SIG-M5 treated with dmso at 0.1 percent for 504 hours (cell line): ENCODE data around the gene SLC35F1.

Source experiments
- DNase-seq: peaks from one replicate; lab custom pipeline; 2025; ENCODE audit not compliant: unreplicated experiment; lab: John Stamatoyannopoulos, UW

The SLC35F1 gene

DNA sequence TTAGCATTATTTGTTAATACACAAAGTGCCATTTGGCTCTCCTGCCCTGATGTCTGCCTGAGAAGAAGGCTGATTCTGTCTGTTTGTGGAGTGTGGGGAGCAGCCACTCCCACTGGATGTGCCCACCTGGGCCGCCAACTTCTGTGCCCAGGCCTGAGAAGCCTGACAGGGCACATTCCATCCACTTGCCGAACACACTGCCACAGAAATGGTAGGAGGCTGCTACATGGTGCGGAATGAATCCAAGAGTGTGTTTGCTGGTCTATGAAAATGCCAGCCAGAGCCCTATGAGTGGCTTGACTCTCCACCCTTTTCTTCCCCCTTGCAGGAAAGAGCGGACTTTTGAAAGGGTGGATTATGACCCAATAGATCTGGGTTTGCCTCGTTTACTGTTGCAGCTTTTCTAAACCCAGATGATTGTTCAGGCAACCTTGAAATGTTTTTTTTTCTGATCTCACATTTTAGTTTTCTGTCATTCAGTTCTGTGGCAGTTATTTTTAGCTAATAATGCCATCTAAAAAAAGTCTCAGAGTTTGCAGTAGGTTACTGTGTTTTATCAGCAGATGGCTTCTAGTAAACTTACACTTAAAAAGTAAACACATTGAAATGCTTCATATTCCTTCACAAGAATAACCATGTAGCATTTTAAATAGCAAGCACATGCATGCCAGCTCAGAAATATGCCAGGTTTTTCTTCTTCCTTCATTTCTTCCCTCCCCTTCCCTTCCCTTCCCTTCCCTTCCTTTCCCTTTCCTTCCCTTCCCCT lies 196.5 kb downstream of the SLC35F1 start:
- no peak for DNase-seq

GRCh38 chr6:118122161-118122725 lies 215.2 kb downstream of the SLC35F1 start:
- no peak for DNase-seq

DNA sequence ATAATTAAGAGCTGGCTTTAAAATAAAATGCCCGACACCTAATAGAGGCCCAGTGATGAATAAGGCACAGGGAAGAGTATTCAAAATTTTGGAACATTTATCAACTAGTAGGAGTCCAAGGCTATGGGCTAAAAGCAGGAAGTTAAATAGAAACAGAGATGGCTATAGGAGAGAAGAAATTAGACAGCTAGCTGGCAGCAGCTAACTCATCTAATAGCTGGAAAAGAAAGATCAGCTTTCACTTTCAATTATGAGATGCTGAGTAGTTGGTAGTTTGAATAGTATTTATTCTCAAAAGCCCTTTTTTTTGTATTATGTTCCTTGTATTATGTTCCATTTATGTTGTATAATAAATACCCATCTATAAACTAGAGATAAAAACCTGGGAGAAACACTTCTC lies 215.7 kb downstream of the SLC35F1 start:
- DNase-seq, result no peak

GRCh38 chr6:118123503-118124037 lies 216.5 kb downstream of the SLC35F1 start:
- no peak for DNase-seq

DNA sequence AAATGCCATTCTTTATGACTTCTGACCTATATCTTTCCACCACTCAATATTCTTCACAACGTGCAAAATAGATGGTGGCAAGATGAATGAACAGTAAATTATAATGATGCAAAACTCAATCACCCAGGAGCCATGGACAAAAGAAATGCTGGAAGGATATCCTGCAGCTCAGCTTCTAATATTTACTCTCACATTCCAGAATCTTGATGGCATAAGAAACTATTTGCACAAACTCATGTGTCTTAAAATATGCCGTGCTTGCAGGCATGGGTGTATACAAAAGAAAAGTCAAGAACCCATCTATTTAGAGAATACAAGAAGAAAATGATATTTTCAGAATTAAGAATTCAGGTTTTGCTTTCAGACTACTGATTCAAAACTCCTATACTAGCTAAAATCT lies 217.8 kb downstream of the SLC35F1 start:
- DNase-seq, result no peak

GRCh38 chr6:118128755-118129154 lies 221.7 kb downstream of the SLC35F1 start:
- no peak for DNase-seq

DNA sequence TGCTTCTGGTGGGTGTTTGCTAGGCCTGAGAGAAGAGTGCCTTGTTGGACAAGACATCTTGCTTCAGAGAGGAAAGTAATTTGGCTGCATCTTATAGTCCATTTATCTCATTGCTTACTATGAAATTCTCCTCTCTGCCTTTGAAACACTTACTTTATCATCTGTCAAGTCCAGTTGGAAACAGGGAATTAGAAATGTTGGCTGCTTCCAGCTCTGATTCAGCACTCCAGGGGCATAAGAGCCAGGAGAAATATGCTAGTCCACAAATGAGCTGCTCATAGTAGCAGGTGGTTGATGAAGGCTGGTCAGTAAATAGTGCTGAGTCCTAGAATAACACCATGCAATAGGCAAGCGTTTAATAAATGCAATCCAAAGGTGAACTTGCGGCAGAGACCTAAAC lies 227.1 kb downstream of the SLC35F1 start:
- no peak for DNase-seq

- no peak for DNase-seq
Measured at GRCh38 chr6:118134736-118135135, 227.7 kb downstream of the SLC35F1 start.

DNA sequence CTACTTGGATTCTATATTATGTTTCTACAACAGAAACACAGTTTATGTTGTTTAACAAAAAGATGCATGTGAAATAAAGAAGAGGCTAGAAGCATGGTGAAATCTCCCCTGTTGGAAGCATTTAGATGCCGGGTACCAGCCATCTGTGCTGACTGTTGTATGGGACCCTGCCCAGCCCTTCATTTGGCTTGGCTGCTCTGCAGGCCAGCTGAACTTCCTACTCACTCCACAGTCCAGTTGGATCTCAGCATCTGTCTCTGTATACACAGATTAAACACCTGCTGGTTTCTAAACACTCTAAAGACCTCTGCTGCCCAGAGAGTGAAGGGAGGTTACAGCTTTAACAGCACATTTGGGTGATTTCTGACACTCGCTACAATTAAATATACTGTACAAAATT lies 228.3 kb downstream of the SLC35F1 start:
- DNase-seq, result no peak

- no peak for DNase-seq
Measured at GRCh38 chr6:118141211-118141610, 234.1 kb downstream of the SLC35F1 start.

- DNase-seq, result no peak
Measured at GRCh38 chr6:118146584-118146983, 239.5 kb downstream of the SLC35F1 start.

- DNase-seq, result no peak
Measured at GRCh38 chr6:118147511-118147910, 240.4 kb downstream of the SLC35F1 start.

DNA sequence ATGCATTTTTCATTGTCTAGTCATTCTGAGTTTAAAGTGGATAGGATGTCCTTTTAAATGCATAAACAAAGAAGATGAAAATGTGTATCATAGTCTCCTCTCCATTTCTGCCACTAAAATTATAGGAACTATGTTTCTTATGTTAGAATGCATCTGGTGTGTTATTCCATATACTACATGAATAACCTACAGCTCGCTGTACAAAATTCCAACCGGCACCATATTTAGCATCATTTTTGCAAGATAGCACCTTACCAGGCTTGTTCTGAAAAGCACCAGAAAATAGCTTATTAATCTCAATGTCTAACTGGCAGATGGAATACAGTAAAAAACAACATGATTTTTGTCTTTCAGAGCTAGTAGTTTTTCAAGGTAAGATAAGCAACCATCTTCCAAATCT lies 241.5 kb downstream of the SLC35F1 start:
- DNase-seq, result no peak

DNA sequence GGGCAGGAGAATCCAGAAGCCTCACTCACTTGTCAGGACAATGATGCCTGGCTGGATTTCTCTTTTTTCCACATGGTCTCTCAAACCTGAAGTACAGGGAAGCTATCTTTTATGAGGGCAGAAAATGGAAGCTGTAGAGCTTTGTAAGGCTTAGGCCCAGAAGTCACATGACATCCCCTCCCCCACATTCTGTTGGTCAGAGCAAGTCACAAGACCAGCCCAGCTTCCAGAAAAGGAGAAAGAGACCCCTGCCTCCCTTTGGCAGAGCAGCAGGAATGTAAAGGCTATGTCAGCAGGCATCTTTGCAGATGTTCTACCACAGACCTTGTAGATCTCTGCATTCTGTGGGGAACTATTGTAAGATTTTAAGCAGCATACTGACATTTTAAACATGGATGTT lies 245.5 kb downstream of the SLC35F1 start:
- DNase-seq, result no peak

DNA sequence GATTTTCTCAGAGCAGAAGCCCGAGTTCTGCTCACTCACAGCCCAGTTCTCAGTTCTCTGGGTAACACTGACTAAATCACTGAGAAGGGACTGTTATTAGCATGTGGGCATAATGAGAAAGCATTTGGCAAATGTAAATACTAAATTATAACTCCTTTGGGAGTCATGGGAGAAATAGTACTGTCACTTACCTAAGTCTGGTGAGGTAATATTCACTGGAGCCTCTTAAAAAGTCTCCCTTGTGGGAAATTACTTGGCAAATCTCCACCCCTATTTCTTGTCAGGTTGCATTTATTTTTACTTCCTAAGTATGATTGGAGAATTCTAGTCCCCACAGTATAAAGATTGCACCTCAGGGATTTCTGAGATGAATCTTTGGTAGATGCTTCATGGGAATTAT lies 254.3 kb downstream of the SLC35F1 start:
- DNase-seq, result no peak

DNA sequence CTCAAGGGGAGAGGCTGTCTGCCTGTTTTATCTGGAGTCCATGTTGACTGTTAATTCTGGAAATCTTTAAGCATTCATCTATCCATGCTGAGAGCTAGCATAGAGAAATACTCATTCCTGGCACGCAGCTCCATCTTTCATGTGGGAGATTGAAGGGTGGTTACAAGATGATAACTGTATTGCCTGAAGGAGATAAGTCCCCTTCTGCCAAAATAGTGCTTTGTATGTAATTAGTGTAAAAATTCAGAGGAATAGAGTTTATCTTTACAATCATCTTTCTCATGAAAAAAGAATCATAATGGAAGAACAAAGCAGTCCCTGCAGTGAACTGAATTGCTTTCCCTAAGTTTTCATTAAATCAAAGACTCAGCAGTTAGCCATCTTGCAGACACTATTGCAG lies 256.5 kb downstream of the SLC35F1 start:
- DNase-seq, result no peak

DNA sequence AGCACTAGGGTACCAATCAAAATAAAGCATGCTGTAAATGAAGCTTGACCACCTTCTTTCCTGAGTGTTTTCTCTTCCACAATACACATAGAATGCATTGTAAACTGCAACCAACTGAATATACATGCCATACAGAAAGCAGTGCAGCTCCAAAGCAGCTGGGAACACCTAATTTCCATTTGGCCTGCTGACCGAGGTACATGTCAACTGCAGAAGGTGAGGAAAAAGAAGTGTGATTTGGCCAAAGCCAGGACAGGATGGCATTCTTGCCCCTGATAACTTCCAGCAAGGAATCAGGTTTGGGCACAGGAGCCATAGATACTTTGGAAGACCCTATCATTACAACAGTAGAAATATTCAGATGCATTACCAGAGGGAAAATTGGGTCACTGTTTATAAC lies 258.4 kb downstream of the SLC35F1 start:
- DNase-seq, result no peak

- DNase-seq, result no peak
Measured at GRCh38 chr6:118168421-118168820, 261.4 kb downstream of the SLC35F1 start.

- no peak for DNase-seq
Measured at GRCh38 chr6:118171852-118172251, 264.8 kb downstream of the SLC35F1 start.

DNA sequence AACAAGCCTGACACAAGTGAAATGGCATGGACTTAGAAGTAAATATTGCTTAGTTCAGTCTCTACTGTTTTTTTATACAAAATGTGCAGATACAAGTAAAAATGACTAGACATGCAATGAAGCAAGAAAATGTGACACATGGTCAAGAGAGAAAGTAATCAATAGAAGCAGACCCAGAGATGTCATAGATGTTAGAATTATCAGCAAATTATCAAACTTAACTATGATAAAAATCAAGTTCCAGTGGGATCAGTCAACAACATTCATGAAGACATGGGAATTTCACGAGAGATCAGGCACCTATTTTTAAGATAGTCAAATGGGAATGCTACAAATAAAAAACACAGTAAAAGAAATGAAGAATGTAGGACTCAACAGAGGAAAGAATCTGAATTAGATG lies 267.0 kb downstream of the SLC35F1 start:
- DNase-seq, result no peak

DNA sequence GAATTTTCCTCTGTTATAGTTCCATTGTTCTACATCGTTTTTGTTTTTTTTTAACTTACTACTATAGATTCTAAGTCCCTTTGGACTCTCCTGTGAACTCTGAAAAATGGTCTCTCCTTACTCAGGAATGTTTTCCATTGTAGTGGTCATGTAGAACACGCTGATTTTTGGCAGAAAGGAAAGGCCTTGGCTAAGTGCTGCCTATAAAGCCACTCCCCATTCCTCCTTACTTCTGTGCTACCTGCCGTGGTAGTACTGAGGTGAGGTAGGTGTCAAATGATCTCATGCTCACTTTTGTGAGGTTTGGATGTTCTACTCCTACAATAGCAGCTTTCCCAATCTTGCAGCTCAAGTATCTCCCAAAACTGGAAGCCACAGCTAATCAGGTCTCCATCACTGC lies 270.7 kb downstream of the SLC35F1 start:
- DNase-seq, result no peak

DNA sequence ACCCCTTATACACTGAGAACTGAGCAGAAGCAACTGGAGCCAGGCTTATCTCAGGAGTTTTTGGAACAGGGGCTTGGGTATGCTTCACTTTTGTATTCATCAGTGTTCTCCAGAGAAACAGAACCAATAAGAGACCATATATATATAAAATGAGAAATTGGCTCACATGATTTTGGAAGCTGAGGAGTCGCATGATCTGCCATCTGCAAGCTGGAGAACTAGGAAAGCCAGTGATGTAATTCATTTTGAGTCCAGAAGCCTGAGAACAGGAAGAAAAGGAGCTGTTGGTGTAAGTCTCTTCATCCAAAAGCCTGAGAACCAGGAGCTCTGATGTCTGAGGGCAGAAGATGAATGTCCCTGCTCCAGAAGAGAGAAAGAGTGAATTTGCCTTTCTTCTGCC lies 272.0 kb downstream of the SLC35F1 start:
- no peak for DNase-seq
